Measurements from ENCODE around the gene BMPR2.
"Not testable (repeated sequence)": the region's sequence is repeated elsewhere in the genome, so short reads cannot be mapped to it uniquely, and the experiment has no call there.

The BMPR2 gene

GRCh38 chr2:202378662-202379358 lies 2.7 kb downstream of the BMPR2 start:
- DNase-seq (ENCODE audit: extremely low read depth in 1 of 2, low read depth in 1 of 2), result no peak

GRCh38 chr2:202382684-202383083 lies 6.6 kb downstream of the BMPR2 start:
- no peak for DNase-seq (ENCODE audit: extremely low read depth in 1 of 2, low read depth in 1 of 2)

GRCh38 chr2:202386495-202386894 lies 10.4 kb downstream of the BMPR2 start:
- DNase-seq (ENCODE audit: extremely low read depth in 1 of 2, low read depth in 1 of 2), result not testable (repeated sequence)

- peak in 1 of 2 donors; percentile 4 for DNase-seq (ENCODE audit: extremely low read depth in 1 of 2, low read depth in 1 of 2)
These were observed 11.6 kb downstream of the BMPR2 start for GRCh38 chr2:202387608-202388342.

- DNase-seq (ENCODE audit: extremely low read depth in 1 of 2, low read depth in 1 of 2), result no peak
These were observed 24.8 kb downstream of the BMPR2 start for GRCh38 chr2:202400941-202401340.

GRCh38 chr2:202405798-202406197 lies 29.7 kb downstream of the BMPR2 start:
- no peak for DNase-seq (ENCODE audit: extremely low read depth in 1 of 2, low read depth in 1 of 2)

GRCh38 chr2:202406445-202406978 lies 30.4 kb downstream of the BMPR2 start:
- DNase-seq (ENCODE audit: extremely low read depth in 1 of 2, low read depth in 1 of 2), result no peak

GRCh38 chr2:202408546-202409140 lies 32.5 kb downstream of the BMPR2 start:
- DNase-seq (ENCODE audit: extremely low read depth in 1 of 2, low read depth in 1 of 2), result no peak

GRCh38 chr2:202410092-202410491 lies 34.0 kb downstream of the BMPR2 start:
- no peak for DNase-seq (ENCODE audit: extremely low read depth in 1 of 2, low read depth in 1 of 2)

GRCh38 chr2:202411097-202411496 lies 35.0 kb downstream of the BMPR2 start:
- no peak for DNase-seq (ENCODE audit: extremely low read depth in 1 of 2, low read depth in 1 of 2)

GRCh38 chr2:202418027-202418426 lies 41.9 kb downstream of the BMPR2 start:
- no peak for DNase-seq (ENCODE audit: extremely low read depth in 1 of 2, low read depth in 1 of 2)

- no peak for DNase-seq (ENCODE audit: extremely low read depth in 1 of 2, low read depth in 1 of 2)
These were observed 42.4 kb downstream of the BMPR2 start for GRCh38 chr2:202418511-202418910.

GRCh38 chr2:202423139-202423538 lies 47.0 kb downstream of the BMPR2 start:
- no peak for DNase-seq (ENCODE audit: extremely low read depth in 1 of 2, low read depth in 1 of 2)

- DNase-seq (ENCODE audit: extremely low read depth in 1 of 2, low read depth in 1 of 2), result no peak
These were observed 48.9 kb downstream of the BMPR2 start for GRCh38 chr2:202425036-202425435.

GRCh38 chr2:202426751-202427150 lies 50.6 kb downstream of the BMPR2 start:
- no peak for DNase-seq (ENCODE audit: extremely low read depth in 1 of 2, low read depth in 1 of 2)

- no peak for DNase-seq (ENCODE audit: extremely low read depth in 1 of 2, low read depth in 1 of 2)
These were observed 53.2 kb downstream of the BMPR2 start for GRCh38 chr2:202429164-202429980.

- no peak for DNase-seq (ENCODE audit: extremely low read depth in 1 of 2, low read depth in 1 of 2)
These were observed 56.6 kb downstream of the BMPR2 start for GRCh38 chr2:202432776-202433175.

GRCh38 chr2:202434472-202434871 lies 58.3 kb downstream of the BMPR2 start:
- no peak for DNase-seq (ENCODE audit: extremely low read depth in 1 of 2, low read depth in 1 of 2)

GRCh38 chr2:202436626-202437025 lies 60.5 kb downstream of the BMPR2 start:
- no peak for DNase-seq (ENCODE audit: extremely low read depth in 1 of 2, low read depth in 1 of 2)

GRCh38 chr2:202440117-202440516 lies 64.0 kb downstream of the BMPR2 start:
- not testable (repeated sequence) for DNase-seq (ENCODE audit: extremely low read depth in 1 of 2, low read depth in 1 of 2)

- no peak for DNase-seq (ENCODE audit: extremely low read depth in 1 of 2, low read depth in 1 of 2)
These were observed 66.8 kb downstream of the BMPR2 start for GRCh38 chr2:202442882-202443281.

Measured in stimulated activated CD8-positive, alpha-beta memory T cell treated with anti-CD3 and anti-CD28 coated beads, Interleukin-7, amount 100 ng/mL, for 48 hours (primary cell).